HG03558 (cell line): ENCODE results near the gene DPPA5.
"Not testable (repeated sequence)": the region's sequence is repeated elsewhere in the genome, so short reads cannot be mapped to it uniquely, and the experiment has no call there.

Experiments
- ATAC-seq: cut with Tn5 transposase; IDR thresholded peaks from one replicate; pipeline ENCODE4 v1.9.1; 2021; ENCODE audit warnings: moderate number of reproducible peaks; ENCODE audit not compliant: unreplicated experiment; ENCODE audit errors: extremely low read depth

DPPA5 gene

DNA sequence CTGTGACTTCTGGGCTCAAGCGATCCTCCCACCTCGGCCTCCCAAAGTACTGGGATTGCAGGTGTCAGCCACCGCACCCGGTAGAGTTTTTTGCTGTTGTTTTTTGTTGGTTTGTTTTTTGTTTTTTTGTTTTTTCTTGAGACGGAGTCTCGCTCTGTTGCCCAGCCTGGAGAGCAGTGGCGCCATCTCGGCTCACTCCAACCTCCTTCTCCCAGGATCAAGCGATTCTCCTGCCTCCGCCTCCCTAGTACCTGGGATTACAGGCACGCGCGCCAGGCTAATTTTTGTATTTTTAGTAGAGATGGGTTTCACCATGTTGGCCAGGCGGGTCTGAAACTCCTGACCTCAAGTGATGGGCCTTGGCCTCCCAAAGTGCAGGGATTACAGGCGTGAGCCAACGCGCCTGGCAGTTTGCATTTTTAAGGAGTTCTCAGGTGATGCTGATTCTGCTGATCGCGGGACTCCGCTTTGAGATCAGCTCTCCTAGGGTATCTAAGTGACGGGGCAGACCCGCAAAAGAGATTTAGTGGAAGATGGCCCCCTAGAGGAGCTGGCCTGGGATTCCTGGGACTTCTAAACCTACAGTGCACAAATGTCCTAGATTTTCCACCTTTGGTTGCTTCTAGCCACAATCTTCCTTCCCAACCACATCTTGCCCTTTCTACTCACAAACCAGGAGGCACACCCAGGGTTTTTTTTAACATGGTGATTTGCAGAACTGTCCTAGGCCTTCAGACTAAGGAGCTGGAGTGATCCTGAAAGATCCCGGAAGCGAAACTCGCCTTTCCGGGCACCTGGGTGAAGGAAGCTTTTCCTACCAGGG is 45.2 kb downstream of the DPPA5 start:
- ATAC-seq: no peak

DNA sequence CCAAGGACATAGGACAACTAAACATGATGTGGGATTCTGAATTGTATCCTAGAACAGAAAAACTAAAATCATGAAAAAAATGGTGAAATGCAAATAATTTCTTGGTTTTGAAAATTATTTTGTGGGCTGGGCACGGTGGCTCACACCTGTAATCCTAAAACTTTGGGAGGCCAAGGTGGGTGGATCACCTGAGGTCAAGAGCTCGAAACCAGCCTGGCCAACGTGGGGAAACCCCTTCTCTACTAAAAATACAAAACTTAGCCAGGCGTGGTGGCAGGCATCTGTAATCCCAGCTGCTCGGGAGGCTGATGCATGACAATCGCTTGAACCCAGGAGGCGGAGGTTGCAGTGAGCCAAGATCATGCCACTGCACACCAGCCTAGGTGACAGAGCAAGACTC is 50.3 kb downstream of the DPPA5 start:
- ATAC-seq: not testable (repeated sequence)
